ENCODE data around the gene GLIS1.

GRCh38 chr1:53665996-53666395 is 73.0 kb downstream of the GLIS1 start:
- TF ChIP-seq, protein P1, sequence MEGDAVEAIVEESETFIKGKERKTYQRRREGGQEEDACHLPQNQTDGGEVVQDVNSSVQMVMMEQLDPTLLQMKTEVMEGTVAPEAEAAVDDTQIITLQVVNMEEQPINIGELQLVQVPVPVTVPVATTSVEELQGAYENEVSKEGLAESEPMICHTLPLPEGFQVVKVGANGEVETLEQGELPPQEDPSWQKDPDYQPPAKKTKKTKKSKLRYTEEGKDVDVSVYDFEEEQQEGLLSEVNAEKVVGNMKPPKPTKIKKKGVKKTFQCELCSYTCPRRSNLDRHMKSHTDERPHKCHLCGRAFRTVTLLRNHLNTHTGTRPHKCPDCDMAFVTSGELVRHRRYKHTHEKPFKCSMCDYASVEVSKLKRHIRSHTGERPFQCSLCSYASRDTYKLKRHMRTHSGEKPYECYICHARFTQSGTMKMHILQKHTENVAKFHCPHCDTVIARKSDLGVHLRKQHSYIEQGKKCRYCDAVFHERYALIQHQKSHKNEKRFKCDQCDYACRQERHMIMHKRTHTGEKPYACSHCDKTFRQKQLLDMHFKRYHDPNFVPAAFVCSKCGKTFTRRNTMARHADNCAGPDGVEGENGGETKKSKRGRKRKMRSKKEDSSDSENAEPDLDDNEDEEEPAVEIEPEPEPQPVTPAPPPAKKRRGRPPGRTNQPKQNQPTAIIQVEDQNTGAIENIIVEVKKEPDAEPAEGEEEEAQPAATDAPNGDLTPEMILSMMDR (IDR thresholded peaks at IDR 0.05), result no peak
- TF ChIP-seq POLR2A (IDR thresholded peaks at IDR 0.05) (no peak), EP300 (IDR thresholded peaks at IDR 0.05) (no peak)
